Measurements from ENCODE around the gene CD44.

Gene CD44

GRCh38 chr11:35215945-35216344, 77.0 kb downstream of the CD44 start:
- TF ChIP-seq CTCF (IDR thresholded peaks at IDR 0.05), result no peak

GRCh38 chr11:35216962-35217678, 78.1 kb downstream of the CD44 start:
- no peak for TF ChIP-seq CTCF (IDR thresholded peaks at IDR 0.05)

- TF ChIP-seq CTCF (IDR thresholded peaks at IDR 0.05), result no peak
Observed at GRCh38 chr11:35218956-35219355, 80.0 kb downstream of the CD44 start.

GRCh38 chr11:35223371-35223796, 84.4 kb downstream of the CD44 start:
- TF ChIP-seq CTCF (IDR thresholded peaks at IDR 0.05), result no peak

- TF ChIP-seq CTCF (IDR thresholded peaks at IDR 0.05), result no peak
Observed at GRCh38 chr11:35223991-35224390, 85.0 kb downstream of the CD44 start.

GRCh38 chr11:35225946-35226520, 87.1 kb downstream of the CD44 start:
- no peak for TF ChIP-seq CTCF (IDR thresholded peaks at IDR 0.05)

GRCh38 chr11:35227576-35228327, 88.8 kb downstream of the CD44 start:
- TF ChIP-seq CTCF (IDR thresholded peaks at IDR 0.05), result no peak
